Measurements from ENCODE around the gene KCNC2. TPM values are rescaled to one million over a fixed set of nuclear protein-coding genes. Genes with fewer than 3 reads are reported as not detected.
"Not testable (repeated sequence)": the region's sequence is repeated elsewhere in the genome, so short reads cannot be mapped to it uniquely, and the experiment has no call there.

The KCNC2 gene
- total RNA-seq, 2 experiments from 2014 or later = not detected

DNA sequence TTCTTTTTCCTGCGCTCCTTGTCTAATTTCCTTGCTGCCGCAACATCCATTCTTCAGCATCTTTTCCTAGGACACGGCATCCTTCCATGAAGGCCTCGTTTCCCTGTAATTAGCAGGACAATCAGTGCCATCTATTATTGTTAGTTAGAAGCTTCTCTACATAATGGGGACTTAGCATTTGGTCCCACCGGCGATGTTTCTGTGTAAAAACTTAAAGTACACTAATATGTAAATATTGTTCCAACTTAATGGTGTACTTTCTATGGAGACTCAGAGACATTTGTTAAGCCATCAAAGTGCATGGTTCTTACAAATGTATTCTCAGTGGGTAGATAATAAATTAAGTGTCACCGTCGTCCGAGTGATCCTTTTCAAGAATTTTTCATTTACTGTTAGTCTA lies 17.4 kb downstream of the KCNC2 start:
- Mint-ChIP-seq H3K9me3 (ENCODE audit: low read depth) (no peaks in the 10 kb centered on the region), H3K27ac (no peak overlapping the region), H3K27me3 (peaks cover 2% of the 10 kb centered on the region), H3K4me3 (no peak overlapping the region), H3K36me3 (no peaks in the 10 kb centered on the region), H3K4me1 (no peaks in the 10 kb centered on the region)
- no peak for ATAC-seq
- CTCF ChIA-PET = no interaction called here
- no peak for DNase-seq

GRCh38 chr12:75190846-75191245 lies 18.8 kb downstream of the KCNC2 start:
- H3K27me3 Mint-ChIP-seq = no peaks in the 10 kb centered on the region

DNA sequence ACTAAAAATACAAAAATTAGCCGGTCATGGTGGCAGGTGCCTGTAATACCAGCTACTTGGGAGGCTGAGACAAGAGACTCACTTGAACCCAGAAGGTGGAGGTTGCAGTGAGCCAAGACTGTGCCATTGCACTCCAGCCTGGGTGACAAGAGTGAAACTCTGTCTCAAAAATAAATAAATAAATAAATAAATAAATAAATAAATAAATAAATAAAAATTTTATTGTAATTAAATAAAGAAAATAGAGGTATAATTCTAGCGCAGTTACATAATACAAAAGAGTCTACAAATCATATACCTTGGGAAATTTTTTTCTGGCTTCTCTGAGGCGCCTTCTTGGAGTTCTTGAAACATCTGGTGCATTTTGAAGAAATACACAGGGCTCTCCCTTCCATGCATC lies 23.8 kb downstream of the KCNC2 start:
- H3K27ac Mint-ChIP-seq; H3K27me3 Mint-ChIP-seq; ATAC-seq; H3K4me3 Mint-ChIP-seq; H3K36me3 Mint-ChIP-seq; DNase-seq; H3K9me3 Mint-ChIP-seq (ENCODE audit: low read depth); CTCF ChIA-PET; H3K4me1 Mint-ChIP-seq: not testable (repeated sequence)

More at GRCh38 chr12:75190846-75191245, 18.8 kb downstream of the KCNC2 start:
- no peaks in the 10 kb centered on the region for H3K4me1 Mint-ChIP-seq
- H3K36me3 Mint-ChIP-seq = no peaks in the 10 kb centered on the region
- CTCF ChIA-PET = interaction anchor here (0.9 kb wide), 1 partner anchor 9 kb away, joined by 5 read pairs; no protein-coding TSS in a partner anchor
- ATAC-seq = no peak
- H3K27ac Mint-ChIP-seq = no peak overlapping the region
- DNase-seq = no peak
- no peaks in the 10 kb centered on the region for H3K9me3 Mint-ChIP-seq (ENCODE audit: low read depth)
- no peak overlapping the region for H3K4me3 Mint-ChIP-seq

GRCh38 chr12:75184516-75184915 lies 25.1 kb downstream of the KCNC2 start:
- DNase-seq = no peak
- Mint-ChIP-seq H3K27me3 (peaks cover 3% of the 10 kb centered on the region), H3K9me3 (ENCODE audit: low read depth) (no peaks in the 10 kb centered on the region), H3K4me1 (no peaks in the 10 kb centered on the region), H3K27ac (no peak overlapping the region), H3K4me3 (no peak overlapping the region), H3K36me3 (no peaks in the 10 kb centered on the region)
- CTCF ChIA-PET = no interaction called here
- no peak for ATAC-seq

GRCh38 chr12:75183967-75184366 lies 25.7 kb downstream of the KCNC2 start:
- CTCF ChIA-PET = no interaction called here
- H3K4me1 Mint-ChIP-seq = no peaks in the 10 kb centered on the region
- H3K27ac Mint-ChIP-seq = no peak overlapping the region
- ATAC-seq = no peak
- no peak overlapping the region for H3K4me3 Mint-ChIP-seq
- no peaks in the 10 kb centered on the region for H3K36me3 Mint-ChIP-seq
- no peaks in the 10 kb centered on the region for H3K9me3 Mint-ChIP-seq (ENCODE audit: low read depth)
- no peak for DNase-seq
- H3K27me3 Mint-ChIP-seq = peaks cover 3% of the 10 kb centered on the region

DNA sequence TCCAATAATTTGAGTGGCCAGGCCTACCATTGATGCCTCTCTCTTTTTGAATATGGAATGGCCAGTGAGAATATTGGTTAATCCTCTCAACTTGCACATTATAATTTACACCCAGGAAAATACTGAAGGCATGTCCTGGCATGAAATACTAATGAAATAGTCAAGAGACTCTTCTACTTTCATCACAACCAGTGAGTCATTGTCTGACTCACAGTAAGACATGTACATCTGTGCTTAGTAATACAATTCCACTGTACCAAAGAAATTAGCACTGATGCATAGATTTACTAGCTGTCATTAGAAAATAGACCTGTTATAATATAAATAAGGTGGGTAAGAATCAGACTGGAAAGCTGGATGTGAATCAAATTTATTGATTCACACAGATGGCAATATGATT lies 31.6 kb downstream of the KCNC2 start:
- DNase-seq (no peak), ATAC-seq (no peak)
- Mint-ChIP-seq H3K4me1 (no peaks in the 10 kb centered on the region), H3K27me3 (peaks cover 3% of the 10 kb centered on the region), H3K27ac (no peak overlapping the region), H3K9me3 (ENCODE audit: low read depth) (no peaks in the 10 kb centered on the region), H3K4me3 (no peak overlapping the region), H3K36me3 (no peaks in the 10 kb centered on the region)
- CTCF ChIA-PET = no interaction called here

GRCh38 chr12:75172611-75173010 lies 37.0 kb downstream of the KCNC2 start:
- H3K4me1 Mint-ChIP-seq = no peaks in the 10 kb centered on the region
- H3K27me3 Mint-ChIP-seq = no peaks in the 10 kb centered on the region
- H3K36me3 Mint-ChIP-seq = no peaks in the 10 kb centered on the region
- CTCF ChIA-PET = no interaction called here
- no peaks in the 10 kb centered on the region for H3K9me3 Mint-ChIP-seq (ENCODE audit: low read depth)
- ATAC-seq (no peak), DNase-seq (no peak)
- no peak overlapping the region for H3K4me3 Mint-ChIP-seq
- H3K27ac Mint-ChIP-seq = no peak overlapping the region

DNA sequence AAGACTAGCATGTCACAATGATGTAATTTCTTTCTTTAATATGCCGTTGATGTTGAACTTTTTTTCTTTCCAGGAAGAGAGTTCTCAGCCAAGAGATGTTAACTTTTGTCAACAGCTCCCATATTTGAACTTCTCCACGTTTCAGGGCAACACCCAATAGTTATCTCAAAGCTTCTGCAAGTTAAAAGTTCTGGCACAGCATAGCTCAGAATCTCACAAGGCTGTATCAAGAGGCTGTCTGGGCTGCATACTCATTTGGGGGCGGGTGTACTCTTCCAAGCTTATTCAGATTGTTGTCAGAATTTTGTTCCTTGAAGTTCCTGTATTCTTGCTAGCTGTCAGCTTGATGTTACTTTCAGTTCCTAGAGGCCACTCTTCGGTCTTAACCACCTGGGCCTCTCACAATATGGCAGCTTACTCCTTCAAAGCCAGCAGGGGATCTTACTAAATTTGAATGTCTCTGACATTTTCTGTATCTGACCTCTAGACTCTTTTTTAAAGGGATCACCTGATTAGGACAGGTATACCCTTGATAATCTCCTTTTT lies 38.9 kb downstream of the KCNC2 start:
- H3K27ac Mint-ChIP-seq = no peak overlapping the region
- DNase-seq = no peak
- CTCF ChIA-PET = interaction anchor here (1.1 kb wide), 1 partner anchor 10 kb away, joined by 3 read pairs; no protein-coding TSS in a partner anchor

DNA sequence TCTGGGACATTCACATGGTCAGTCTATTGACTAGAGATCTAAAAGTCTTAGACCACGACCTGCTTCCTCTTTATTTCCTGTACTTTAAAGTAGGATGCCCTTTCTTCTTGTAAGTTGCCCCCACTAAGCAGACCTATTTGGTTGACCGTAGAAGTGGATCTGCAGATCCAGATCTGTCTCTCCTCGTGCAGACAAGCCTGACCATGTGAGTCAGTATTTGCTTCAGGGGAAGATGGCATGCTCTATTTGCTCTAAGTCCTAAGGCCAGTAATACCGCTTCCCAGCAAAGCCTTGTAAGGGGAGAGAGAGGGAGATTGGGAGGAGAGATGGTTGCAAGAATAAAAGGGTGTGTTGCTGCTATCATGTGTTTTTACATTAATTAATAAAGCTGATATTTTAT lies 46.8 kb downstream of the KCNC2 start:
- ATAC-seq = no peak
- Mint-ChIP-seq H3K4me1 (no peaks in the 10 kb centered on the region), H3K27ac (no peak overlapping the region), H3K27me3 (peaks cover 2% of the 10 kb centered on the region), H3K9me3 (ENCODE audit: low read depth) (no peaks in the 10 kb centered on the region), H3K36me3 (no peaks in the 10 kb centered on the region), H3K4me3 (no peak overlapping the region)
- CTCF ChIA-PET = no interaction called here
- DNase-seq = no peak

More for the DNA sequence above, 38.9 kb downstream of the KCNC2 start:
- H3K4me3 Mint-ChIP-seq = no peak overlapping the region
- H3K9me3 Mint-ChIP-seq (ENCODE audit: low read depth) = no peaks in the 10 kb centered on the region
- ATAC-seq = no peak
- no peaks in the 10 kb centered on the region for H3K36me3 Mint-ChIP-seq
- no peaks in the 10 kb centered on the region for H3K4me1 Mint-ChIP-seq
- no peaks in the 10 kb centered on the region for H3K27me3 Mint-ChIP-seq

GRCh38 chr12:75161488-75161887 lies 48.2 kb downstream of the KCNC2 start:
- Mint-ChIP-seq H3K4me1 (no peaks in the 10 kb centered on the region), H3K9me3 (ENCODE audit: low read depth) (no peaks in the 10 kb centered on the region), H3K27ac (no peak overlapping the region), H3K27me3 (peaks cover 2% of the 10 kb centered on the region), H3K36me3 (no peaks in the 10 kb centered on the region), H3K4me3 (no peak overlapping the region)
- no peak for DNase-seq
- ATAC-seq = no peak
- CTCF ChIA-PET = no interaction called here

DNA sequence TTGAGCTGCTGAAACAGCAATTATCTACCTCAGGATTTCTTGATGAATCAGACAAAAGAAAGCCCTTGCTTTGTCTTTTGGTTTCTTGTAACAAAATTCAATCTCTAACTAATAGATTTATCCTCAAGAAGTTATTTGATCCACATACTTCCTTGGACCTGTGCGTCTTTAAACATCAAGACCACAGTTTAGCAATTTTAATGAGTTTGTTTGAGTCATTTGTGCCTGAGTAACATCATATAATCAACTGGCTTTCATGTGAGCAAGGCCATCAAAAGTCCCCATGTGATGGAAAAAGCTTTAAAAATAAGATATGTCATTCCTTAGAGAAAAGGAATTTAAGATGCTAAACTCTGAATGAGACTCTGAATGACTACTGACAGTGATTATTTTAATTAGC lies 52.3 kb downstream of the KCNC2 start:
- CTCF ChIA-PET = no interaction called here
- Mint-ChIP-seq H3K27me3 (no peaks in the 10 kb centered on the region), H3K4me3 (no peak overlapping the region), H3K4me1 (no peaks in the 10 kb centered on the region), H3K36me3 (no peaks in the 10 kb centered on the region), H3K9me3 (ENCODE audit: low read depth) (no peaks in the 10 kb centered on the region), H3K27ac (no peak overlapping the region)
- no peak for DNase-seq
- ATAC-seq = no peak

- H3K4me1 Mint-ChIP-seq = no peaks in the 10 kb centered on the region
- ATAC-seq (no peak), DNase-seq (no peak)
- no peaks in the 10 kb centered on the region for H3K36me3 Mint-ChIP-seq
- no peaks in the 10 kb centered on the region for H3K27me3 Mint-ChIP-seq
- no peak overlapping the region for H3K4me3 Mint-ChIP-seq
- H3K9me3 Mint-ChIP-seq (ENCODE audit: low read depth) = no peaks in the 10 kb centered on the region
- no peak overlapping the region for H3K27ac Mint-ChIP-seq
- CTCF ChIA-PET = no interaction called here
These were observed 53.7 kb downstream of the KCNC2 start for GRCh38 chr12:75155962-75156361.

- ATAC-seq = no peak
- Mint-ChIP-seq H3K27me3 (no peaks in the 10 kb centered on the region), H3K27ac (no peak overlapping the region), H3K4me1 (no peaks in the 10 kb centered on the region), H3K36me3 (no peaks in the 10 kb centered on the region), H3K4me3 (no peak overlapping the region), H3K9me3 (ENCODE audit: low read depth) (no peaks in the 10 kb centered on the region)
- DNase-seq = no peak
- CTCF ChIA-PET = no interaction called here
These were observed 55.3 kb downstream of the KCNC2 start for GRCh38 chr12:75154388-75154787.

- Mint-ChIP-seq H3K27ac (no peak overlapping the region), H3K27me3 (no peaks in the 10 kb centered on the region)
These were observed 70.4 kb downstream of the KCNC2 start for GRCh38 chr12:75139196-75139595.

DNA sequence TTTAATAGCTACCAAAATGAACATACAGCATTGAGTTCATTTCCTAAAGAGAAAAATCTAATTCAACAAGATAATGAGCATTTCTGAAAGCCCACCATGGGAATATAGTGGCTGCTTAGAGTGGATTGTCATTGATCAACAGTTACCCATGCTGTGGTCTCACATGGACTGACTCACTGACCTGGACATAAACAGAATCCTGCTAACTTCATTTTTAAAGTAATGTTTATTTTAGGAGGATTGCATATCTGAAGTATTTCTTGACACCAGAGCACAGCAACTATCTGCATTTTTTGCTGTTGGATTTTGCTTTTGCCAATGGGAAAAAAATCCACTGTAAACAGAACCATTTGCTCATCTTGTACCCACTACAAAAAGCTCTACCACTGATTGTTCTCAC lies 71.7 kb downstream of the KCNC2 start:
- ATAC-seq = no peak
- H3K4me3 Mint-ChIP-seq = no peak overlapping the region
- CTCF ChIA-PET = no interaction called here
- DNase-seq = no peak
- H3K27ac Mint-ChIP-seq = no peak overlapping the region
- H3K36me3 Mint-ChIP-seq = no peaks in the 10 kb centered on the region
- no peaks in the 10 kb centered on the region for H3K27me3 Mint-ChIP-seq
- H3K9me3 Mint-ChIP-seq (ENCODE audit: low read depth) = no peaks in the 10 kb centered on the region
- H3K4me1 Mint-ChIP-seq = no peaks in the 10 kb centered on the region

More at GRCh38 chr12:75139196-75139595, 70.4 kb downstream of the KCNC2 start:
- ATAC-seq = no peak
- CTCF ChIA-PET = no interaction called here
- DNase-seq = no peak
- Mint-ChIP-seq H3K4me1 (no peaks in the 10 kb centered on the region), H3K4me3 (no peak overlapping the region), H3K9me3 (ENCODE audit: low read depth) (no peaks in the 10 kb centered on the region), H3K36me3 (no peaks in the 10 kb centered on the region)
